Thoracic aorta (tissue), 2 donors: ENCODE results near the gene BAIAP2L1. TPM values are rescaled to one million over a fixed set of nuclear protein-coding genes. Genes with fewer than 3 reads are reported as not detected.

ENCODE experiments used
- ATAC-seq: fragments of 150-250 bp; one replicate; pipeline ENCODE4 v1.8.0; 2017; ENCODE audit warnings: low read depth; ENCODE audit not compliant: insufficient number of reproducible peaks, low FRiP score
- DNase-seq: peaks from one replicate; pipeline ENCODE4 v3.0.0-alpha.2; 2020; ENCODE audit warnings: low spot score
- H3K27ac ChIP-seq, 2 donors: fragments of 200-600 bp; sonication (generic); 1 replicate in 1 of 2; 2 replicates in 1 of 2; pipeline ENCODE4 v1.5.1; 2016; ENCODE audit warnings: mild to moderate bottlenecking in 2 of 2, moderate library complexity in 2 of 2
- H3K27me3 ChIP-seq: fragments of 200-600 bp; sonication (generic); replicated peaks from 2 replicates; pipeline ENCODE4 v1.6.0; 2016; ENCODE audit warnings: mild to moderate bottlenecking; ENCODE audit not compliant: insufficient read depth
- H3K36me3 ChIP-seq: fragments of 200-600 bp; sonication (generic); one replicate; pipeline ENCODE4 v1.5.1; 2016
- H3K4me1 ChIP-seq, 2 donors: fragments of 200-600 bp; sonication (generic); 1 replicate in 1 of 2; 2 replicates in 1 of 2; pipeline versions ENCODE4 v1.5.1 to v1.6.0; 2016; ENCODE audit warnings: low read depth in 2 of 2, mild to moderate bottlenecking in 1 of 2; ENCODE audit not compliant: control insufficient read depth in 1 of 2
- H3K4me3 ChIP-seq: fragments of 200-600 bp; sonication (generic); 2 replicates; pipeline ENCODE4 v1.5.1; 2016; ENCODE audit warnings: mild to moderate bottlenecking
- H3K9me3 ChIP-seq: fragments of 200-600 bp; sonication (generic); 2 replicates; pipeline ENCODE4 v1.5.1; 2016
- CTCF ChIP-seq: fragments of 200-600 bp; sonication (generic); IDR thresholded peaks from one replicate; pipeline ENCODE4 v1.5.1; 2019; ENCODE audit warnings: antibody characterized with exemption
- total RNA-seq, 2 donors: library from RNA; depleted of rRNA; stranded (reverse); fragments of >200 nt; gene quantifications; one replicate each; pipeline versions ENCODE4 v1.1.0 to v1.2.3, GENCODE V29; 2016

BAIAP2L1 gene
- total RNA-seq, 2 donors from 2014 or later: 0.63 to 1.4 TPM

GRCh38 chr7:98242342-98242741 is 158.5 kb downstream of the BAIAP2L1 start:
- ATAC-seq: no peak

GRCh38 chr7:98241674-98242241 is 159.1 kb downstream of the BAIAP2L1 start:
- Histone ChIP-seq H3K9me3 (no peaks in the 10 kb centered on the region), H3K27ac (no peak overlapping the region), H3K36me3 (peaks cover 32% of the 10 kb centered on the region), H3K4me1 (no peaks in the 10 kb centered on the region), H3K27me3 (no peaks in the 10 kb centered on the region), H3K4me3 (no peak overlapping the region)
- DNase-seq: no peak
- ATAC-seq: no peak
- TF ChIP-seq CTCF: no peak

More at GRCh38 chr7:98242342-98242741, 158.5 kb downstream of the BAIAP2L1 start:
- H3K4me1 ChIP-seq: no peaks in the 10 kb centered on the region
- H3K36me3 ChIP-seq: peaks cover 30% of the 10 kb centered on the region
- no peak overlapping the region for H3K4me3 ChIP-seq
- no peaks in the 10 kb centered on the region for H3K9me3 ChIP-seq
- no peak for DNase-seq
- H3K27me3 ChIP-seq: no peaks in the 10 kb centered on the region
- H3K27ac ChIP-seq: no peak overlapping the region
- TF ChIP-seq CTCF: no peak

Other genes with a start within 250 kb of the BAIAP2L1 start
- gene BHLHA15, start 189.7 kb downstream of the BAIAP2L1 start, total RNA-seq: not detected
- gene TECPR1, start 148.9 kb downstream of the BAIAP2L1 start, total RNA-seq: 10 to 100 TPM; 41.6 to 53.8 TPM
- 100 to 1,000 TPM in 1 of 2 donors, 10 to 100 TPM in 1; 95.1 to 104 TPM for gene BRI3, start 119.4 kb downstream of the BAIAP2L1 start, total RNA-seq
- gene NPTX2, start 216.2 kb upstream of the BAIAP2L1 start, total RNA-seq: 10 to 100 TPM; 55.7 to 99.9 TPM